Bronchial epithelial cell (primary cell): ENCODE measurements around the gene TSPAN32. TPM values are rescaled to one million over a fixed set of nuclear protein-coding genes. Genes with fewer than 3 reads are reported as not detected.

Experiments
- DNase-seq: peaks from one replicate; pipeline ENCODE4 v3.0.0-alpha.2; 2010; ENCODE audit warnings: low read depth
- FAIRE-seq: peaks from 2 replicates; lab custom pipeline; 2011; peaks lifted over from hg19 to GRCh38; lab: Jason Lieb, UNC
- H3K27me3 ChIP-seq: 2 replicates; pipeline ENCODE4 v1.5.1; 2011; ENCODE audit warnings: low read length; ENCODE audit not compliant: control insufficient read depth, insufficient read depth
- H3K36me3 ChIP-seq: 2 replicates; pipeline ENCODE4 v1.5.1; 2011; ENCODE audit warnings: low read length; ENCODE audit not compliant: control insufficient read depth, insufficient read depth
- H3K4me3 ChIP-seq: 2 replicates; pipeline ENCODE4 v1.5.1; 2011; ENCODE audit warnings: mild to moderate bottlenecking, low read depth, low read length, control low read depth
- total RNA-seq: library from RNA; depleted of rRNA; stranded (reverse); fragments of >200 nt; gene quantifications from 2 replicates; pipeline ENCODE4 v1.2.1, GENCODE V29; 2014
- TF ChIP-seq, protein P1 (sequence below): IDR thresholded peaks from 2 replicates; pipeline ENCODE4 v1.5.1; 2011; ENCODE audit warnings: mild to moderate bottlenecking, moderate library complexity, low read length, control low read depth, inconsistent platforms; ENCODE audit not compliant: insufficient read depth, severe bottlenecking

TSPAN32 gene
- total RNA-seq, 1 donor from 2014 or later, result not detected

DNA sequence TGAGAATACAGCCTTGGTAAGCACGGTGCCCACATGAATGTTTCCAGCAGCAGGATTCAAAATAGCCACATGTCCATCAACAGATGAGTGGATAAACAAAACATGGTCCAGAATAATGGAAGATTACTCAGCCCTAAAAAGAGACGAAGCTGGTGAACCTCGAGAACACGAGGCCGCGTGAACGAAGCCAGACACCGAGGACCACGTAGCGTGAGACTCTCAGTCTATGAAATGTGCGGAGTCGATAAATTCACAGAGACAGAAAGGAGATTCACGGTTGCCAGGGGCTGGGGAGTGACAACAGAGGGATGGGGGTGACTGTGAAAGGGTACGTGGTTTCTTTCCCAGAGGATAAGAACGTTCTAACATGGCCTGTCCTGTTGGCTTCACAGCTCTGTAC is 28.5 kb upstream of the TSPAN32 start:
- FAIRE-seq, result no peak
- Histone ChIP-seq H3K36me3 (no peaks in the 10 kb centered on the region), H3K4me3 (no peak overlapping the region), H3K27me3 (peaks cover 11% of the 10 kb centered on the region)
- TF ChIP-seq, protein P1, sequence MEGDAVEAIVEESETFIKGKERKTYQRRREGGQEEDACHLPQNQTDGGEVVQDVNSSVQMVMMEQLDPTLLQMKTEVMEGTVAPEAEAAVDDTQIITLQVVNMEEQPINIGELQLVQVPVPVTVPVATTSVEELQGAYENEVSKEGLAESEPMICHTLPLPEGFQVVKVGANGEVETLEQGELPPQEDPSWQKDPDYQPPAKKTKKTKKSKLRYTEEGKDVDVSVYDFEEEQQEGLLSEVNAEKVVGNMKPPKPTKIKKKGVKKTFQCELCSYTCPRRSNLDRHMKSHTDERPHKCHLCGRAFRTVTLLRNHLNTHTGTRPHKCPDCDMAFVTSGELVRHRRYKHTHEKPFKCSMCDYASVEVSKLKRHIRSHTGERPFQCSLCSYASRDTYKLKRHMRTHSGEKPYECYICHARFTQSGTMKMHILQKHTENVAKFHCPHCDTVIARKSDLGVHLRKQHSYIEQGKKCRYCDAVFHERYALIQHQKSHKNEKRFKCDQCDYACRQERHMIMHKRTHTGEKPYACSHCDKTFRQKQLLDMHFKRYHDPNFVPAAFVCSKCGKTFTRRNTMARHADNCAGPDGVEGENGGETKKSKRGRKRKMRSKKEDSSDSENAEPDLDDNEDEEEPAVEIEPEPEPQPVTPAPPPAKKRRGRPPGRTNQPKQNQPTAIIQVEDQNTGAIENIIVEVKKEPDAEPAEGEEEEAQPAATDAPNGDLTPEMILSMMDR, result no peak
- DNase-seq, result no peak

DNA sequence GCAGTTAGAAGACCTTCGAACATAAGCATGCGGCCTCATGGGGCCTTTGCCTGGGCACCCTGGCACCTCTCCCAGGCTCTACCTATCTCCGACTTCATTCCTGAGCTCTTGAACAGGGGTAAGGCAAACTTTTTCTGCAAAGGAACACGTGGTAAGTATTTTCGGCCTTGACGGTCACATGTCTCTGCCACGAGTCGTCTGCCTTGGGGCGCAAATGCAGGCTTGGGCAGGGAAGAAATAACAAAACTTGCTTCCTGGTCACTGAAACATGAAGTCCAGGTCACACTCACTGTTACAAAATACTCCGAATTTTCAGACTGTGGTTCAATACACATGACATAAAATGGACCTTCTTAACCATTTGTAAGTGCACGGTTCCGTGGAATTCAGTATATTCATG is 28.0 kb upstream of the TSPAN32 start:
- Histone ChIP-seq H3K36me3 (no peaks in the 10 kb centered on the region), H3K27me3 (peaks cover 11% of the 10 kb centered on the region), H3K4me3 (no peak overlapping the region)
- TF ChIP-seq, protein P1, result no peak
- DNase-seq, result peak; percentile 20
- FAIRE-seq, result no peak

DNA sequence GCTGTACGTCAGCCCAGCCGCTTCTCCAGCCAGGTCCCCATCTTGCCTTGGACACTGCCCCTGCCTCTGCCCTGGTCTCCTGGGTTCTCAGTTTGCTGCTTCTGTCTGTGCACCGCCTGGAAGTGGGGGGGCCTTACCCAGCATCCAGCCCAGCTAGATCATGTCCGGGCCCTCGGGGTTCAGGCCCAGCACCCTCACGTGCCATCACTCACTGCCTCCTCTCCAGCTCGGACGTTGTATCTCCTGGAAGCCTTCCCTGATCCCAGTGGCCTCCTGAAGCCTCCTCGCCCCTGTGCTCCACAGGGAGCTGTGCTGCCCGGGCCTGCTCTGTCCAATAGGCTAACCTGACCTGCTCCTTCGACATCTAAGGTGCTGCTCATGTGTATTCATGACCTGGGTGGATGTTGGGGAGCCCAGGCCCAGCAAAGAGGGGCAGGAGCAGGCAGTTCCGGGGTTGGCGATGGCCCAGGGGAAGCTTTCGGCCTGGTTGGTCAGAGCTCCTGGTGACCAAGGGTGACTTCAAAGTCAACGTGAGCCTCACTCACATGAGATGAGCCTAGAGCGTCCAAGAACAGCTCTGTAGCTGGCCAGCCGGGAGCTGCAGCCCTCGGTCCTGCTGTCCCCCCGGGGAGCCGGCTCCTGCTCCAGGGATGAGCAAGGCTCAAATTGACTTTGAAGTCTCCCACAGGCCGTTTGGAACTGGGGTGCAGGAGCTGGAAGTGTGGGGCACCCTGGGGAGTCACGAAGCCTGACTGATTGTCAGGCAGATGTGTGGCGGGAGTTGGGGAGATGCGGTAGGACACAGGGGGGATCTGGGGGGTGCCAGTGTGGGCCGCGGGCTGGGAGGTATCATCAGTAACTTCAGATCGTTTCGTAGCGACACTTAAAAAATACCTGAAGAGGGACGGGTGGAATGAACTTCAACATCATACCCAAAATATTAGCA is 26.2 kb upstream of the TSPAN32 start:
- H3K27me3 ChIP-seq, result peaks cover 11% of the 10 kb centered on the region

DNA sequence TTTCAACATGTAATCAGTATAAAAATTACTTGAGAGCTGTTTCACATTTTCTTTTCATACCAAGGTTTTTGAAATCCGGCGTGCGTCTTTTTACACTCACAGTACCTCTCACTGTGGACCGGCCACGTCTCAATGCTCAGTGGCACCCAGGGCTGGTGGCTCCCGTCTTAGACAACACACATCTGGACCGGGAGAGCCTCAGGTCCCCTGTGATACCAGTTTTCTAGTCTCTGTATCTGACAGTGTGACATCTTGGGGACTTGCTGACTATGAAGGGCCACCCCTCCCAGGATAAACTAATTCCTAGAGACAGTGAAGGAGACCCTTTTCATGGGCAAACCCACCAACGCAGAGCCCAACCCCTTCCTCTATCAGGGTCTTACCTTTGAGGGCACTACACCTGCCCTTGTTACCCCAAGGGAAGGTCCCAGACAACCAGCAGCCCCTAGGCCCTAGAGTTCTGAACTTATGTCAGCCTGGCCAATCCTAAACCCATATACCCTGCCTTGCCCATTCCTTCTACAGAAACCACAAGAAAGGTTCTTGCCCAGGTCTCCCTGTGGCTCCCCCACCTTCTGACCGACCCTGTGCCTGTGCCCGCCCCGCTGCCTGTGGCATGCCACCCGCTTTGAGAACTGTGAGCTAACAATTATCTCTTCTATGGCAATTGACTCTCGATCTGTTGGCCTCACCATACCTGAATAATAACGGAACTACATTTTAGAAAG is 25.4 kb upstream of the TSPAN32 start:
- DNase-seq (no peak), FAIRE-seq (no peak)
- peaks cover 11% of the 10 kb centered on the region for H3K27me3 ChIP-seq
- TF ChIP-seq, protein P1, result no peak
- H3K4me3 ChIP-seq, result no peak overlapping the region
- no peaks in the 10 kb centered on the region for H3K36me3 ChIP-seq

More for the DNA sequence above, 26.2 kb upstream of the TSPAN32 start:
- FAIRE-seq, result no peak
- H3K36me3 ChIP-seq, result no peaks in the 10 kb centered on the region
- no peak for DNase-seq
- H3K4me3 ChIP-seq, result no peak overlapping the region
- TF ChIP-seq, protein P1, result no peak

DNA sequence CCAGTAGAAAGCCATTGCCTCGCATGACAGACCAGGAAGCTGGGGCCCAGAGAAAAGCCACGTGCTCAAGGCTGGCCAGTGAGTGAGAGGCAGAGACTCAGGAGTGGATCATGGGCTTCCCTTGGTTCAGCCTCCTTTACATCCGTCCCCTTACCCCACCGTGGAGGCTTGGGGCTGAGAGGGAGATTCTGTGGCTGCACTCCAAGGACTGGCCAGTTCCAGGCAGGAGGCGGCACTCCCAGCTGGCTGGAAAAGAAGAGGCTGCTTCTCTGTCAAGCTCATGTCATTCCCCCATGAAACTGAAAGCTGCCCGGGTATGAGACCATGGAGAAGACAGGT is 24.8 kb upstream of the TSPAN32 start:
- FAIRE-seq, result no peak
- H3K27me3 ChIP-seq, result peaks cover 9% of the 10 kb centered on the region
- DNase-seq, result no peak
- TF ChIP-seq, protein P1, result no peak
- H3K4me3 ChIP-seq, result no peak overlapping the region
- H3K36me3 ChIP-seq, result no peaks in the 10 kb centered on the region
